Keratinocyte (primary cell): ENCODE results near the gene GPR33. TPM values are rescaled to one million over a fixed set of nuclear protein-coding genes. Genes with fewer than 3 reads are reported as not detected.

Source experiments
- DNase-seq: peaks from one replicate; pipeline ENCODE4 v3.0.0-alpha.2; 2011; ENCODE audit warnings: low read depth, missing footprints, low spot score
- FAIRE-seq: peaks from 2 replicates; lab custom pipeline; 2011; peaks lifted over from hg19 to GRCh38; lab: Jason Lieb, UNC
- H2AFZ ChIP-seq: 2 replicates; pipeline ENCODE4 v1.6.0; 2012; ENCODE audit warnings: low read length, control low read depth, inconsistent platforms; ENCODE audit not compliant: control insufficient read depth
- H3K27ac ChIP-seq: 2 replicates; pipeline ENCODE4 v1.5.1; 2011; ENCODE audit warnings: low read length; ENCODE audit not compliant: control insufficient read depth, insufficient read depth
- H3K27me3 ChIP-seq: 3 replicates; pipeline ENCODE4 v1.6.0; 2011; ENCODE audit warnings: low read length; ENCODE audit not compliant: control insufficient read depth, insufficient read depth; ENCODE audit errors: extremely low read depth
- H3K36me3 ChIP-seq, 2 experiments: 2 replicates in 1 of 2; 3 replicates in 1 of 2; pipeline ENCODE4 v1.5.1; 2011; ENCODE audit warnings: low read length in 2 of 2, mild to moderate bottlenecking in 1 of 2; ENCODE audit not compliant: control insufficient read depth in 2 of 2, insufficient read depth in 2 of 2; ENCODE audit errors: extremely low read depth in 1 of 2
- H3K4me1 ChIP-seq: 3 replicates; pipeline ENCODE4 v1.5.1; 2011; ENCODE audit warnings: low read length; ENCODE audit not compliant: control insufficient read depth, insufficient read depth; ENCODE audit errors: extremely low read depth
- H3K4me2 ChIP-seq: 3 replicates; pipeline ENCODE4 v1.6.0; 2011; ENCODE audit warnings: low read depth, low read length; ENCODE audit not compliant: control insufficient read depth, insufficient read depth; ENCODE audit errors: extremely low read depth
- H3K4me3 ChIP-seq, 3 experiments: fragments of 200-600 bp in 1 of 3; sonication (generic) in 1 of 3; 2 replicates in 2 of 3; 3 replicates in 1 of 3; pipeline ENCODE4 v1.5.1; 2011 to 2016; ENCODE audit warnings: low read length in 3 of 3, mild to moderate bottlenecking in 3 of 3, control low read depth in 2 of 3, inconsistent platforms in 1 of 3, low read depth in 1 of 3, mixed read lengths in 1 of 3, mixed run types in 1 of 3, moderate library complexity in 1 of 3; ENCODE audit not compliant: control insufficient read depth in 2 of 3, insufficient read depth in 2 of 3; ENCODE audit errors: extremely low read depth in 1 of 3
- H3K79me2 ChIP-seq: 2 replicates; pipeline ENCODE4 v1.6.0; 2012; ENCODE audit warnings: low read length; ENCODE audit not compliant: control insufficient read depth, insufficient read depth
- H3K9ac ChIP-seq: 3 replicates; pipeline ENCODE4 v1.6.0; 2011; ENCODE audit warnings: low read length; ENCODE audit not compliant: control insufficient read depth, insufficient read depth; ENCODE audit errors: extremely low read depth
- H3K9me1 ChIP-seq: 3 replicates; pipeline ENCODE4 v1.6.0; 2011; ENCODE audit warnings: low read length; ENCODE audit not compliant: control insufficient read depth, insufficient read depth; ENCODE audit errors: extremely low read depth
- H3K9me3 ChIP-seq: 2 replicates; pipeline ENCODE4 v1.5.1; 2012; ENCODE audit warnings: low read depth, low read length; ENCODE audit not compliant: control insufficient read depth
- H4K20me1 ChIP-seq: 3 replicates; pipeline ENCODE4 v1.6.0; 2011; ENCODE audit warnings: low read length; ENCODE audit not compliant: control insufficient read depth, insufficient read depth; ENCODE audit errors: extremely low read depth
- EZH2 ChIP-seq: IDR thresholded peaks from one replicate; pipeline ENCODE4 v1.6.1; 2012; ENCODE audit warnings: inconsistent platforms, mild to moderate bottlenecking, low read length, moderate library complexity
- dilution Hi-C: fragments of 300-500 bp; cut with MboI; formaldehyde crosslinking; loops from one replicate; pipeline ENCODE4 v1.7.0; 2020; ENCODE audit warnings: low sequenced_read_pairs; ENCODE audit not compliant: extremely low pct_ligation_motif_present
- polyA plus RNA-seq, 5 experiments: library from polyadenylated mRNA; depleted of rRNA in 3 of 5; stranded (reverse) in 3 of 5; stranded (forward) in 1 of 5; unstranded in 1 of 5; fragments of >200 nt; gene quantifications; 1 replicate in 1 of 5; 2 replicates in 3 of 5; 3 replicates in 1 of 5; pipeline versions ENCODE4 v1.2.1 to v1.2.3, GENCODE V29; 2011 to 2012; ENCODE audit warnings: missing spikeins in 2 of 5, low read depth in 1 of 5, low replicate concordance in 1 of 5
- TF ChIP-seq, protein P1 (sequence below), 3 experiments: IDR thresholded peaks in 1 of 3; conservative IDR thresholded peaks in 1 of 3; optimal IDR thresholded peaks in 1 of 3; 2 replicates in 2 of 3; 3 replicates in 1 of 3; pipeline versions ENCODE3 to v1.5.1; 2011; ENCODE audit warnings: low read length in 3 of 3, mild to moderate bottlenecking in 3 of 3, moderate library complexity in 2 of 3, control low read depth in 1 of 3, inconsistent platforms in 1 of 3; ENCODE audit not compliant: insufficient read depth in 2 of 3; ENCODE audit errors: extremely low read depth in 1 of 3

GPR33 gene
- polyA plus RNA-seq, 1 donor (not counting 4 experiments of a cell fraction or from before 2014, with no cell fraction given) = not detected

DNA sequence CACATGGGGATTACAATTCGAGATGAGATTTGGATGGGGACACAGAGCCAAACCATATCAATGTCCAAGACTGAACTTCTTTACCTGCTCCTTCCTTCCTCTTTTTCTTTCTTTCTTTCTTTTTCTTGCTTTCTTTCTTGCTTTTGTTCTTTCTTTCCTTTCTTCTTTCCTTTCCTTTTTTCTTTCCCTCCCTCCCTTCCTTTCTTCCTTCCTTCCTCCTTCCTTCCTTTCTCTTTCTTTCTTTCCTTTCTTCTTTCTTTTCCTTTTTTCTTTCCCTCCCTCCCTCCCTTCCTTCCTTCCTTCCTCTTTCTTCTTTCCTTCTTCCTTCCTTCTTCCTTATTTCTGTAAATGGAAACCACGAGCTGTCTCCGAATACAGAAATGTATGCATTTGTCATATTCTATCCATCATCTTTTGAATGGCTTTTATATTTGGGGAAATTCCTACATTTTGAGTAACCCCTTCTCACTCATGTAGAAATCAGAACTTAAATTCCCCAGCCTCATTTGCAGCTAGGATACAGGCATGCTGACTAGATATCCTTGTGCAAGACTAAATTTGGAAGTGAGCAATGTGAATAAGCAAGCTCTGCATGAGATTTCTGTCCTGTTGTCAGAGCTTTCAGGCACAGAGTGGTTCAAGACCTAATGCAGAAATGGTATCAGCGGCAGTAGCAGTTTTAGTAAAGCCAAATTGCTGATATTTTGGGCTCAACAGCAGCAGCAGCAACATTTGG, 11.5 kb downstream of the GPR33 start:
- TF ChIP-seq EZH2 = no peak
- TF ChIP-seq, protein P1, sequence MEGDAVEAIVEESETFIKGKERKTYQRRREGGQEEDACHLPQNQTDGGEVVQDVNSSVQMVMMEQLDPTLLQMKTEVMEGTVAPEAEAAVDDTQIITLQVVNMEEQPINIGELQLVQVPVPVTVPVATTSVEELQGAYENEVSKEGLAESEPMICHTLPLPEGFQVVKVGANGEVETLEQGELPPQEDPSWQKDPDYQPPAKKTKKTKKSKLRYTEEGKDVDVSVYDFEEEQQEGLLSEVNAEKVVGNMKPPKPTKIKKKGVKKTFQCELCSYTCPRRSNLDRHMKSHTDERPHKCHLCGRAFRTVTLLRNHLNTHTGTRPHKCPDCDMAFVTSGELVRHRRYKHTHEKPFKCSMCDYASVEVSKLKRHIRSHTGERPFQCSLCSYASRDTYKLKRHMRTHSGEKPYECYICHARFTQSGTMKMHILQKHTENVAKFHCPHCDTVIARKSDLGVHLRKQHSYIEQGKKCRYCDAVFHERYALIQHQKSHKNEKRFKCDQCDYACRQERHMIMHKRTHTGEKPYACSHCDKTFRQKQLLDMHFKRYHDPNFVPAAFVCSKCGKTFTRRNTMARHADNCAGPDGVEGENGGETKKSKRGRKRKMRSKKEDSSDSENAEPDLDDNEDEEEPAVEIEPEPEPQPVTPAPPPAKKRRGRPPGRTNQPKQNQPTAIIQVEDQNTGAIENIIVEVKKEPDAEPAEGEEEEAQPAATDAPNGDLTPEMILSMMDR (optimal IDR thresholded peaks at IDR 0.05 in 1 of 3, IDR thresholded peaks at IDR 0.05 in 1 of 3, conservative IDR thresholded peaks at IDR 0.05 in 1 of 3; ENCODE audit: extremely low read depth in 1 of 3, insufficient read depth in 2 of 3, low read length in 3 of 3) = no peak
- dilution Hi-C loops = no loop called here
- H3K79me2 ChIP-seq = no peaks in the 10 kb centered on the region
- no peak overlapping the region for H3K4me2 ChIP-seq
- no peaks in the 10 kb centered on the region for H4K20me1 ChIP-seq
- DNase-seq (no peak), FAIRE-seq (no peak)
- no peak overlapping the region for H3K27ac ChIP-seq
- no peak overlapping the region for H3K9ac ChIP-seq
- no peak overlapping the region for H3K4me3 ChIP-seq
- no peaks in the 10 kb centered on the region for H3K9me3 ChIP-seq
- H3K4me1 ChIP-seq = no peaks in the 10 kb centered on the region
- no peaks in the 10 kb centered on the region for H3K9me1 ChIP-seq
- no peaks in the 10 kb centered on the region for H3K27me3 ChIP-seq
- H3K36me3 ChIP-seq = no peaks in the 10 kb centered on the region
- H2AFZ ChIP-seq = no peak overlapping the region

- Histone ChIP-seq H2AFZ (no peak overlapping the region), H3K36me3 (no peaks in the 10 kb centered on the region), H3K9me3 (no peaks in the 10 kb centered on the region), H3K4me1 (peaks cover 14% of the 10 kb centered on the region), H3K4me2 (no peak overlapping the region), H3K4me3 (no peak overlapping the region), H3K9ac (no peak overlapping the region), H4K20me1 (no peaks in the 10 kb centered on the region), H3K9me1 (no peaks in the 10 kb centered on the region), H3K79me2 (no peaks in the 10 kb centered on the region), H3K27me3 (no peaks in the 10 kb centered on the region), H3K27ac (no peak overlapping the region)
- no peak for FAIRE-seq
- DNase-seq = no peak
- dilution Hi-C loops = no loop called here
- no peak for TF ChIP-seq EZH2
- TF ChIP-seq, protein P1 (optimal IDR thresholded peaks at IDR 0.05 in 1 of 3, IDR thresholded peaks at IDR 0.05 in 1 of 3, conservative IDR thresholded peaks at IDR 0.05 in 1 of 3; ENCODE audit: extremely low read depth in 1 of 3, insufficient read depth in 2 of 3, low read length in 3 of 3) = no peak
These were observed 21.3 kb downstream of the GPR33 start for GRCh38 chr14:31466554-31466953.
